WERI-Rb-1 (cell line): ENCODE data around the gene PLA2G6.
A peak's percentile ranks its signal among the peaks of the same experiment; 100 is the strongest.
"Not testable (repeated sequence)": the region's sequence is repeated elsewhere in the genome, so short reads cannot be mapped to it uniquely, and the experiment has no call there.

Experiments
- DNase-seq: peaks from one replicate; pipeline ENCODE4 v3.0.0-alpha.2; 2020
- H3K27ac ChIP-seq: fragments of 250-450 bp; sonication (Bioruptor Pico); 2 replicates; pipeline ENCODE4 v1.5.1; 2020; ENCODE audit warnings: mild to moderate bottlenecking, moderate library complexity
- H3K27me3 ChIP-seq: fragments of 250-450 bp; sonication (Bioruptor Pico); 2 replicates; pipeline ENCODE4 v1.5.1; 2021; ENCODE audit warnings: mild to moderate bottlenecking, low read depth, moderate library complexity; ENCODE audit not compliant: insufficient read depth, severe bottlenecking
- H3K36me3 ChIP-seq: fragments of 250-450 bp; sonication (Bioruptor Pico); 2 replicates; pipeline ENCODE4 v1.5.1; 2020; ENCODE audit warnings: mild to moderate bottlenecking, moderate library complexity
- H3K4me3 ChIP-seq: 2 replicates; pipeline ENCODE4 v1.5.1; 2011; ENCODE audit warnings: low read depth, mild to moderate bottlenecking, control low read depth, low read length
- H3K9me3 ChIP-seq: fragments of 250-450 bp; sonication (Bioruptor Pico); 2 replicates; pipeline ENCODE4 v1.5.1; 2021; ENCODE audit warnings: mild to moderate bottlenecking, moderate library complexity; ENCODE audit not compliant: severe bottlenecking
- TF ChIP-seq, protein P1 (sequence below): IDR thresholded peaks from 2 replicates; pipeline ENCODE4 v1.5.1; 2011; ENCODE audit warnings: low read depth, mild to moderate bottlenecking, control low read depth, inconsistent platforms, low read length

The PLA2G6 gene

DNA sequence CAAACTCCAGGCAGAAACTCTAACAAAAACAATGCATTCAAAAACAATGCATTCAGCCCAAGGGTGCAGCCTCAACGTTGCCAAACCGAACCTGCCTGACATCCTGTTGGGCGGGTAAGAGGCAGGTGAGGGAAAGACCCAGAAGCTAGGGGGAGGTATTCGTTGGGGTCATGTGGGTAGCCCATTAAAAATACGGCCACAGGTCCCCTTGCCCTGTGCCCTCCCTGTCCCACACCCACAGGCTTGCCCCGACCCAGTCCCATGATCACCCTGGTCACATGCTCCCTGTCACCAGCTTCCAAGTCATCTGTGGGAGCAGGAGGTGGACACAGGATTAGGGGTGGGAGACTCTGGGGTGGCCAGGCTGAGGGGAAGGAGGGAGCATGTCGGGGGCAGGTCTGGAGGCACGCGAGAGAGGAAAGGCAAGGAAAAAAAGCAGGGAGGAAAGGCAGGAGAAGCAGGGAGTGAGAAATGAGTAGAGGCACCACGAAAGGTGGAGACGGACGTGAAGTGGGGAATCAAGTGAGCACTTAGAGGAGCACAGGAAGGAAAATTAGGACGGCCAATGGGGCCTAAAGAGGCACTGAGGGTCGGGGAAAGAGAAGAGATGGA lies 683 bp downstream of the PLA2G6 start:
- TF ChIP-seq, protein P1, sequence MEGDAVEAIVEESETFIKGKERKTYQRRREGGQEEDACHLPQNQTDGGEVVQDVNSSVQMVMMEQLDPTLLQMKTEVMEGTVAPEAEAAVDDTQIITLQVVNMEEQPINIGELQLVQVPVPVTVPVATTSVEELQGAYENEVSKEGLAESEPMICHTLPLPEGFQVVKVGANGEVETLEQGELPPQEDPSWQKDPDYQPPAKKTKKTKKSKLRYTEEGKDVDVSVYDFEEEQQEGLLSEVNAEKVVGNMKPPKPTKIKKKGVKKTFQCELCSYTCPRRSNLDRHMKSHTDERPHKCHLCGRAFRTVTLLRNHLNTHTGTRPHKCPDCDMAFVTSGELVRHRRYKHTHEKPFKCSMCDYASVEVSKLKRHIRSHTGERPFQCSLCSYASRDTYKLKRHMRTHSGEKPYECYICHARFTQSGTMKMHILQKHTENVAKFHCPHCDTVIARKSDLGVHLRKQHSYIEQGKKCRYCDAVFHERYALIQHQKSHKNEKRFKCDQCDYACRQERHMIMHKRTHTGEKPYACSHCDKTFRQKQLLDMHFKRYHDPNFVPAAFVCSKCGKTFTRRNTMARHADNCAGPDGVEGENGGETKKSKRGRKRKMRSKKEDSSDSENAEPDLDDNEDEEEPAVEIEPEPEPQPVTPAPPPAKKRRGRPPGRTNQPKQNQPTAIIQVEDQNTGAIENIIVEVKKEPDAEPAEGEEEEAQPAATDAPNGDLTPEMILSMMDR = no peak
- Histone ChIP-seq H3K4me3 (peak overlapping the region; percentile 68), H3K9me3 (no peaks in the 10 kb centered on the region), H3K27ac (peak overlapping the region; percentile 81), H3K27me3 (no peaks in the 10 kb centered on the region), H3K36me3 (no peaks in the 10 kb centered on the region)
- DNase-seq = peak; percentile 39

DNA sequence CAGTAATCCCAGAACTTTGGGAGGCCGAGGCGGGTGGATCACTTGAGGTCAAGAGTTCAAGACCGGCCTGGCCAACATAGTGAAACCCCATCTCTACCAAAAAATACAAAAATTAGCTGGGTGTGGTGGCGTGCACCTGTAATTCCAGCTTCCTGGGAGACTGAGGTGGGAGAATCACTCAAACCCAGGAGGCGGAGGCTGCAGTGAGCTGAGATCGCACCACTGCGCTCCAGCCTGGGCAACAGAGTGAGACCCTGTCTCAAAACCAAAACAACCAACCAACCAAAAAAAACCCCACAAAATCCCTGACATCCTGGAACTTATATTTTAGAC lies 3.1 kb downstream of the PLA2G6 start:
- not testable (repeated sequence) for H3K4me3 ChIP-seq, H3K27me3 ChIP-seq, H3K9me3 ChIP-seq, H3K27ac ChIP-seq, DNase-seq, H3K36me3 ChIP-seq

DNA sequence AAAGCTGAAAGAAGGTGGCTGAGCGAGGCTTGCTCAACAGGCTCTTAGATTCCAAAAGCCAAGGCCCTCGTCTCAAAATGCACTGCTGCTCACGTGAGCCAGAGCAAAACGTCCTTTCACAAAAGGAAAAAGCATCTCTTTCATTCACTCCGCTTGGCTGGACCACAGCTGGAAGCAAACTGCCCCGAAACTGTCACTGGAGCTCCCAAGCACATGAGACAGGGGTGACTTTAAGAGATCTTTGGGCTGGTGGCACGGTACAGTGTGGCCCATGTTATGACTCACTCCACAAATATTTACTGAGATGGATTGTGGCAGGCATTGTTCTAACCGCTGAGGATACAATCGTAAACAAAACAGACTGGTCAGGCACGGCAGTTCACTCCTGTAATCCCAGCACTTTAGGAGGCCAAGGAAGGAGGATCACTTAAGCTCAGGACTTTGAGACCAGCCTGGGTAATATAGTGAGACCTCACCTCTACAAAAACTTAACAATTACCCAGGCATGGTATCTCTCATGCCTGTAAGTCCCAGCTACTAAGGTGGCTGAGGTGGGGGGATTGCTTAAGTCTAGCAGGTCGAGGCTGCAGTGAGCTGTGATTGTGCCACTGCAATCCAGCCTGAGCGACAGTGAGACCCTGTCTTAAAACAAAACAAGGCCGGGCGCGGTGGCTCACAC lies 3.6 kb downstream of the PLA2G6 start:
- no peaks in the 10 kb centered on the region for H3K36me3 ChIP-seq
- TF ChIP-seq, protein P1 = no peak
- H3K27ac ChIP-seq = no peak overlapping the region

DNA sequence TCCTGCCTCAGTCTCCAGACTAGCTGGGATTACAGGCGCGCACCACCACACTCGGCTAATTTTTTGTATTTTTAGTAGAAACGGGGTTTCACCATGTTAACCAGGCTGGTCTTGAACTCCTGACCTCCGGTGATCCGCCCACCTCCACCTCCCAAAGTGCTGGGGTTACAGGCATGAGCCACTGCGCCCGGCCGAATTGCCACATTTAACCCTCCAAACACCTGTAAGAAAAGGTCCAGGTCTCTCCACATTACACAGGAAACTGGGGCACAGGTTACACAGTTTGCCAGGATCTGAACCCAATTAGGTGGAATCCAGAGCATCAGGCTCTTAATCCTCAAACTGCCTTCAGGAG lies 4.1 kb downstream of the PLA2G6 start:
- not testable (repeated sequence) for H3K9me3 ChIP-seq, H3K27me3 ChIP-seq, H3K36me3 ChIP-seq, DNase-seq, H3K27ac ChIP-seq, H3K4me3 ChIP-seq

More for the DNA sequence above, 3.6 kb downstream of the PLA2G6 start:
- H3K9me3 ChIP-seq = no peaks in the 10 kb centered on the region
- no peaks in the 10 kb centered on the region for H3K27me3 ChIP-seq
- no peak for DNase-seq
- H3K4me3 ChIP-seq = no peak overlapping the region

DNA sequence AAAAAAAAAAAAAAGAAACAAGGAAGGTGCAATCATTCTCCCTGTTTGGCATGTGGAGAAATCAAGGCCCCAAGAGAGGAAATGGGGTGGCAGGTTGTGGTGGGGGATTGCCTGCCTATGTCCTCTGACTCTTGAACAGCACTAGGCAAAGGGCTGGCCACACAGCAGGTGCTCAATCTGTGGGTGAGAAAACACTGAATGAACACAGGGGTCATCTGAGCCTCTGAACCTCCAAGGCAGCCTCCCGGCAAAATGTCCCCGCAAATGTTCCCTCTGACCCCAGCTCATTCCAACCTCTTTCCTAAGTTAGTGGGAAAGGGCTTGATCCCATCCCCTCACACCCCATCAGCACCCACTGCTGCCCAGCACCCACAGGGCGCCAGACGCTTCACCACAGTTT lies 4.6 kb downstream of the PLA2G6 start:
- H3K36me3 ChIP-seq = no peaks in the 10 kb centered on the region
- H3K27me3 ChIP-seq = no peaks in the 10 kb centered on the region
- no peak overlapping the region for H3K27ac ChIP-seq
- no peaks in the 10 kb centered on the region for H3K9me3 ChIP-seq
- DNase-seq = no peak
- no peak overlapping the region for H3K4me3 ChIP-seq
- TF ChIP-seq, protein P1 = no peak

DNA sequence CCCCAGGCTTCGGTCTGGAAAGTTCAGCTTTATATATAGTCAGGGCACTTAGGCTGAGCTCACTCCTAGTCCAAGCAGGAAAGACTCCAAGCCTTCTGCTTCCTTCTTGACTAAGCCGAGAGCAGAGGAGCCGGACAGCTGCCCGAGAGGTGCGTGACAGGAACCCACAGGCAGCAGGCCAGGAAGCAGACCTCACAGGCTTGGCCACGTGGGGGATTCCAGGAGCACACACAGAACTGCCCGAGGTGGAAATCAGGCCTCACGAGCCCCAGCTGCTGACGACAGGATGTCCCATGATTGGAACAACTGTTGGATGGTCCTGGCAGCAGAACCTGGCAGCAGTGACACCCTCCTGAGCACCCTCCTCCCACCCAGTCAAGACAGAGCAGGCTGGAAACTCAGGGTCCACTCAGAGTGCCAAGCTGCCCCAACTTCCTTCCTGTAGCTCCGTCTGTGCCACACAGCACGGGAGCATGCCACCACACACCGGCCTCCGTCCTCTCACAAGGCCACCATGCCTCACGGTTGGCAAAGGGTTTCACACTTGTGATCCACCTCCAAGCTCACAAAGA lies 5.4 kb downstream of the PLA2G6 start:
- Histone ChIP-seq H3K4me3 (no peak overlapping the region), H3K27me3 (no peaks in the 10 kb centered on the region), H3K36me3 (no peaks in the 10 kb centered on the region), H3K27ac (0 out of 2 replicates have a peak overlapping the region, but pooled peaks have one; percentile 4), H3K9me3 (no peaks in the 10 kb centered on the region)
- peak; percentile 51 for DNase-seq
- TF ChIP-seq, protein P1 = no peak
